Measurements from ENCODE around the gene PLXNC1.

Gene PLXNC1

DNA sequence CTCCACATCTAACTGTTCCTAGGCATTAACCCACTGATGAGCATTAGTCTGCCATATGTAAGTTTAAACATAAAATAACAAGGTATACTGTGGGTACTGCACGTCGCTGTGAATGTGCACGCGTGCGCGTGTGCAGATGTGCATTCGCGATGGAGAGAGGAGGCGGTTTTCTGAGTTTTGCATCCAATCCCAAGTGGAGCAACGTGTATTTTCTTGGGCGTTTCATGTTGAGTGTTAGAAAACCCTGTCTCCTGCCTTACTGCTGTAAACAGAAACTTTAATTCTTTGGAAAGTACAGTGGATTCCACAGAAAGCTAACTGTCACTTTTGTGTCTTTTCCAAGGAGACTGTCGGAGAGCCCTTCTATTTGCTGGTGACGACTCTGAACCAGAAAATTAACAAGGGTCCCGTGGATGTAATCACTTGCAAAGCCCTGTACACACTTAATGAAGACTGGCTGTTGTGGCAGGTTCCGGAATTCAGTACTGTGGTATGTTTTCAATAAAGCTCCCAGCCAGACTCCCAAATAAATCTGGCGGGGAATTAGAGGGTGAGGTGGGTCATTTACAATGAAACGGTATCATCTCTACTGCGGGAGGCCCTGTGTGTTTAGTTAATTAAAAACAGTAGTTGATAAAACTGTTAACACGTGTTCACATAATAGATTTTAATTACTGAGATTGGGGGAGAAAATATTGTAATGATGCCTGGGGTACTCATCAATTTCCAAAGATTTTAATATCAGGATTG lies 116.5 kb downstream of the PLXNC1 start:
- TF ChIP-seq, protein P1, sequence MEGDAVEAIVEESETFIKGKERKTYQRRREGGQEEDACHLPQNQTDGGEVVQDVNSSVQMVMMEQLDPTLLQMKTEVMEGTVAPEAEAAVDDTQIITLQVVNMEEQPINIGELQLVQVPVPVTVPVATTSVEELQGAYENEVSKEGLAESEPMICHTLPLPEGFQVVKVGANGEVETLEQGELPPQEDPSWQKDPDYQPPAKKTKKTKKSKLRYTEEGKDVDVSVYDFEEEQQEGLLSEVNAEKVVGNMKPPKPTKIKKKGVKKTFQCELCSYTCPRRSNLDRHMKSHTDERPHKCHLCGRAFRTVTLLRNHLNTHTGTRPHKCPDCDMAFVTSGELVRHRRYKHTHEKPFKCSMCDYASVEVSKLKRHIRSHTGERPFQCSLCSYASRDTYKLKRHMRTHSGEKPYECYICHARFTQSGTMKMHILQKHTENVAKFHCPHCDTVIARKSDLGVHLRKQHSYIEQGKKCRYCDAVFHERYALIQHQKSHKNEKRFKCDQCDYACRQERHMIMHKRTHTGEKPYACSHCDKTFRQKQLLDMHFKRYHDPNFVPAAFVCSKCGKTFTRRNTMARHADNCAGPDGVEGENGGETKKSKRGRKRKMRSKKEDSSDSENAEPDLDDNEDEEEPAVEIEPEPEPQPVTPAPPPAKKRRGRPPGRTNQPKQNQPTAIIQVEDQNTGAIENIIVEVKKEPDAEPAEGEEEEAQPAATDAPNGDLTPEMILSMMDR (IDR thresholded peaks at IDR 0.05; ENCODE audit: insufficient read depth, missing control alignments): no peak
- FAIRE-seq (no peak), DNase-seq (ENCODE audit: insufficient read length, low spot score) (no peak)

DNA sequence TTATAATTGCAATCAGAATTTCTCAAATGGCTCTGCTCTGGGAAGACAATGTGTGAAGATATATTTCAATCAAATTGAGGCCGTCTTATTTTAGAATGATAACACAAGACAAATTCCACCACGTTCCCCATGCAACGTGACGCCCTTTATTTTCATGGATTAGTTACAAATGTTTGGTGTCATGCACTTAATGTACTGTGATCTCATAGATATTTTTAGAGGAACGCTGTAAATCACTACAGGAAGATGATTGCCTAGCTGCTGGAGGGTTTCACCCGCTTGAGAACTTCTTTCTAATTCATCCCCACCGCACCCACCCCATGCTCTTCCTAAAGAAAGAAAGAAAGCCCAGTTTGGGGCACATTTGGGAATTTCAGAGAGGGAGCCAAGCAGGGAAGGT lies 117.2 kb downstream of the PLXNC1 start:
- DNase-seq (ENCODE audit: insufficient read length, low spot score) (no peak), FAIRE-seq (no peak)
- TF ChIP-seq, protein P1 (IDR thresholded peaks at IDR 0.05; ENCODE audit: insufficient read depth, missing control alignments): no peak

GRCh38 chr12:94265966-94266745 lies 117.8 kb downstream of the PLXNC1 start:
- DNase-seq (ENCODE audit: insufficient read length, low spot score) (no peak), FAIRE-seq (no peak)
- TF ChIP-seq, protein P1 (IDR thresholded peaks at IDR 0.05; ENCODE audit: insufficient read depth, missing control alignments): no peak

GRCh38 chr12:94266796-94267536 lies 118.6 kb downstream of the PLXNC1 start:
- FAIRE-seq: no peak
- TF ChIP-seq, protein P1 (IDR thresholded peaks at IDR 0.05; ENCODE audit: insufficient read depth, missing control alignments): no peak
- DNase-seq (ENCODE audit: insufficient read length, low spot score): no peak

GRCh38 chr12:94267537-94267872 lies 119.1 kb downstream of the PLXNC1 start:
- FAIRE-seq: no peak
- TF ChIP-seq, protein P1 (IDR thresholded peaks at IDR 0.05; ENCODE audit: insufficient read depth, missing control alignments): no peak
- no peak for DNase-seq (ENCODE audit: insufficient read length, low spot score)

DNA sequence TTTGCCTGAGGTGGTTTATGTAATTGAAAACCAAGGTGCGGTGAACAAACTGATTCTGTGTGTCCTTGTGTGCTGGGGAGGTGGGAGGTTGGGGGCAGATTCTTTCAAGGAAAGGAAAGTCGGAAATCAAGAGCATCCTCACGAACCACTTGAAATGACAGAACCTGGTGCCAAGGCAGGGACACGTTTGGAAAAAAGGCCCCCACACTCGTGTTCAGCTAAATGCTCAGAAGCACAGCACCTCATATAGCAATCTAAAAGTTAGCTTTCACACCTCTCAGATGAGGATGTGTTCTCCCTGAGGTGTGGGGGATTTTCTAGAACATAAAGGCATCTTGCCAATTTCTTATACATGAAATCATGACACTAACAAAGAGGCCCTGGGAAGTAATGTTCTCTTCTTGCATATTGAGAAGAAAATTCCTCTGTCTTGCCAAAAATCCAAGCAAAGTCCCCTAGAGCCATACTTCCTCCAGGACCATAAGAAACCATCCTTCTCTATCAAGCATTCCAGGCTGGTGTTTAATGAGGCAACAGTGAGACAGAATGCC lies 119.6 kb downstream of the PLXNC1 start:
- no peak for DNase-seq (ENCODE audit: insufficient read length, low spot score)
- FAIRE-seq: no peak
- TF ChIP-seq, protein P1 (IDR thresholded peaks at IDR 0.05; ENCODE audit: insufficient read depth, missing control alignments): no peak

All from D721Med (cell line).